Epithelial cell of esophagus (primary cell): Measurements from ENCODE around the gene RAD54L2.

ENCODE experiments used
- DNase-seq: peaks from one replicate; pipeline ENCODE4 v3.0.0; 2010; ENCODE audit warnings: low read depth
- H3K4me3 ChIP-seq: 2 replicates; pipeline ENCODE4 v1.5.1; 2011; ENCODE audit warnings: mild to moderate bottlenecking, low read length, control low read depth
- TF ChIP-seq, protein P1 (sequence below): IDR thresholded peaks from 2 replicates; pipeline ENCODE4 v1.5.1; 2011; ENCODE audit warnings: low read depth, mild to moderate bottlenecking, low read length, control low read depth, inconsistent platforms; ENCODE audit not compliant: insufficient read depth; ENCODE audit errors: missing control alignments

Gene RAD54L2

DNA sequence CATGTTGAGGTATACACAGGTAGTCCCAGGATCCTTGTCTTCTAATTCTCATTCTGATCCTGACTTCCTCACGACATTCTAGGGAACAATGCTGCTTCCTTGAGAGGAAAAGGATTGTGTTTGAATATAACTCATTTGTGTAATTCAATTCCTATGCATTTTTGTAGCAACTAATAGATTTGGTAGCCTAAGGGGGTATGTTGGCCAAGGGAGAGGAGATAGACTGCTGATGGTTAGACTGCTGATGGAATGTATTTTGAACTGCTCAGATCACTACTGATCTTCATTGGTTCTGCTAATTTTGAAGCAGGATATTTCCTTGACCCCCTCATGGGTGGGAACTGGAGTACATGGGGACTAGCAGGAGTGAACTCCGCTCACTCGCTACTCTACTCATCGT, 39.7 kb downstream of the RAD54L2 start:
- DNase-seq = no peak
- TF ChIP-seq, protein P1, sequence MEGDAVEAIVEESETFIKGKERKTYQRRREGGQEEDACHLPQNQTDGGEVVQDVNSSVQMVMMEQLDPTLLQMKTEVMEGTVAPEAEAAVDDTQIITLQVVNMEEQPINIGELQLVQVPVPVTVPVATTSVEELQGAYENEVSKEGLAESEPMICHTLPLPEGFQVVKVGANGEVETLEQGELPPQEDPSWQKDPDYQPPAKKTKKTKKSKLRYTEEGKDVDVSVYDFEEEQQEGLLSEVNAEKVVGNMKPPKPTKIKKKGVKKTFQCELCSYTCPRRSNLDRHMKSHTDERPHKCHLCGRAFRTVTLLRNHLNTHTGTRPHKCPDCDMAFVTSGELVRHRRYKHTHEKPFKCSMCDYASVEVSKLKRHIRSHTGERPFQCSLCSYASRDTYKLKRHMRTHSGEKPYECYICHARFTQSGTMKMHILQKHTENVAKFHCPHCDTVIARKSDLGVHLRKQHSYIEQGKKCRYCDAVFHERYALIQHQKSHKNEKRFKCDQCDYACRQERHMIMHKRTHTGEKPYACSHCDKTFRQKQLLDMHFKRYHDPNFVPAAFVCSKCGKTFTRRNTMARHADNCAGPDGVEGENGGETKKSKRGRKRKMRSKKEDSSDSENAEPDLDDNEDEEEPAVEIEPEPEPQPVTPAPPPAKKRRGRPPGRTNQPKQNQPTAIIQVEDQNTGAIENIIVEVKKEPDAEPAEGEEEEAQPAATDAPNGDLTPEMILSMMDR = no peak
- H3K4me3 ChIP-seq = no peak overlapping the region

DNA sequence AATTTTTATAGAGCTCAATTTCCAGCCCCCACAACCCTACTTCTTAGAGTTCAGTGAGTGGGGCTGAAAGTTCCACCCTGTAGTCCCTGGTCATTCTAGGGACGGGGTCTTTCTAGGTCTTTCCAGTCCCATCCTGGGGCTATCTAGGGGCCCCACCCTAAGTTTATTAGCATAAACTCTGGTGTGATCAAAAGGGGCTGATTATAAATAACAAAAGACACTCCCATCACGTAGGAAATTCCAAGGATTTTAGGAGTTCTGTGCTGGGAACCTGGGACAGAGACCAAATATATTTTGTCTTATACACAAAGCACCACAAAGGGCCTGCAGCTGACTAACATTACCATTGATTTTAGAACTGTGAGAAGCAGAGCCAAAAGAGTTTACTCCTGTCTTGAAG, 41.9 kb downstream of the RAD54L2 start:
- H3K4me3 ChIP-seq = no peak overlapping the region
- TF ChIP-seq, protein P1 = no peak
- no peak for DNase-seq

DNA sequence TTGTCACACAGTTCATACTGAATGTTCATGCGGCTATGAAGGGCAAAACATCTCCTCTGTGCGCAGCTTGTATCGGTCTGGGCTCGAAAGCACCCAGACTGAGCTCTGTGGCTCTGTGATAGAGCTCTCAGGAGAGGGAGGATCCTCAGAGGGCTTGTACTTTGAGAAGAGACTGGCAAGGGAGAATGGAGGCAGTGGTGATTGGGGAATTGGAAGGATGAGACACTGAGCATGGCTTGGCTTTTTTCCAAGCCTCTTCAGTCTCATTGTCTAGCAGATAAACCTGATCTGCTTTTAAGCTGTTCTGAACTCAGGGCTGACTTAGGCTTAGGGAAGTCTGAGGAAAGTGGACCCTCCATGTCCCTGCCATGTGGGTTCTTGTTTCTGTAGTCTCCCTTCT, 43.0 kb downstream of the RAD54L2 start:
- DNase-seq = peak; percentile 57
- TF ChIP-seq, protein P1 = no peak
- no peak overlapping the region for H3K4me3 ChIP-seq

DNA sequence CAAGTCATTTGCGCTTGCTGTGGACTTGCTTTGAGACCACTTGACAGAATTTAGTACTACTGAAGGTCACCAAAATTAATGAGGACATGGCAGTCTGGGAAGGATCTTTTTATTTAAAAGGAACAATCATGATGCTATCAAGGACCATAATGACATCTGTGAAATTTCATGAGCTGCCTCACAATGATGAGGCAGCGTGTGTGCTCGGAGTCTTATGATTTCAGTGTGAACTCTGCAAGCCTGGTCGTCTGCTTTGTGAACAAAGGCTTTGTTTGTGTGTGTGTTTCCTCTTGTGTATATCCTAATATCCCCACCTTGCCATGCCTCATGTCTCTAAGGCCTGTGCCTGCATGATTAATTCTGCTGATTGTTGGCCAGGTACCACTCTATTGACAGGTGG, 46.7 kb downstream of the RAD54L2 start:
- no peak overlapping the region for H3K4me3 ChIP-seq
- DNase-seq = peak; percentile 2
- TF ChIP-seq, protein P1 = no peak

DNA sequence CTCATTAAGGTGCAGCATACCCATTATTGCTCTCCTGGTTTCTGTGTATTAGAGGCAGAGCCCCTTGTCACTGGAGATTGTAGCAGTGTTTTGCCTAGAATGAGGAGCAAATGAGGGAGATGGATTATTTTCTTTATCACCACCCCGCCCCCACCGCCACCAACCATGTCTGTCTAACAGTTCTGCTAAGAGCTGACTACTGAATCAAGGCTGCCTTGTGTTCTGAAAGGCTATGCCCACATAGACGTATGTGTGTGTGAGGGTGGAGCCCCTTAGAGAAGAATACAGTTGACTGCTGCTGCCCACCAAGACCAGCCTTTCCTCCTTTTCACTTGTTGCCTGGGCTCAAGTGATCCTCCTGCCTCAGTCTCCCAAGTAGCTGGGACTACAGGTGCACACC, 47.4 kb downstream of the RAD54L2 start:
- no peak for DNase-seq
- TF ChIP-seq, protein P1 = no peak
- no peak overlapping the region for H3K4me3 ChIP-seq
